Stimulated activated CD8-positive, alpha-beta memory T cell treated with anti-CD3 and anti-CD28 coated beads, Interleukin-4, amount 100 ng/mL, for 1 hour (primary cell): Measurements from ENCODE around the gene ACP6.
"Not testable (repeated sequence)": the region's sequence is repeated elsewhere in the genome, so short reads cannot be mapped to it uniquely, and the experiment has no call there.

ENCODE experiments used
- DNase-seq, 2 donors: peaks; one replicate each; pipeline ENCODE4 v3.0.0-alpha.2; 2020; ENCODE audit warnings: low read depth in 2 of 2, low spot score in 1 of 2

Gene ACP6

GRCh38 chr1:147670319-147671001, at the start of gene ACP6:
Gene ACP6 (minus strand): TSS chr1:147670524. CDS start chr1:147670048, 476 bp downstream.
- peak; percentile 63 to 74 for DNase-seq

- DNase-seq: no peak
These were observed 49.4 kb upstream of the ACP6 start for GRCh38 chr1:147719711-147720225.

- DNase-seq: no peak
These were observed 48.8 kb upstream of the ACP6 start for GRCh38 chr1:147719029-147719698.

- DNase-seq: no peak
These were observed 47.4 kb upstream of the ACP6 start for GRCh38 chr1:147717706-147718097.

GRCh38 chr1:147717051-147717705, 46.9 kb upstream of the ACP6 start:
- DNase-seq: no peak

GRCh38 chr1:147712605-147713004, 42.3 kb upstream of the ACP6 start:
- DNase-seq: no peak

GRCh38 chr1:147700042-147701006, 30.0 kb upstream of the ACP6 start:
- peak; percentile 25 to 26 for DNase-seq

GRCh38 chr1:147699686-147700041, 29.3 kb upstream of the ACP6 start:
- DNase-seq: no peak

GRCh38 chr1:147683163-147683763, 12.9 kb upstream of the ACP6 start:
- no peak for DNase-seq

GRCh38 chr1:147680608-147681235, 10.4 kb upstream of the ACP6 start:
- not testable (repeated sequence) for DNase-seq

GRCh38 chr1:147677681-147678080, 7.4 kb upstream of the ACP6 start:
- not testable (repeated sequence) for DNase-seq

- no peak for DNase-seq
These were observed 6.2 kb upstream of the ACP6 start for GRCh38 chr1:147676311-147677085.

- DNase-seq: no peak
These were observed 3.5 kb upstream of the ACP6 start for GRCh38 chr1:147673816-147674215.

GRCh38 chr1:147673406-147673805, 3.1 kb upstream of the ACP6 start:
- no peak for DNase-seq

GRCh38 chr1:147669469-147670318, 630 bp downstream of the ACP6 start:
- DNase-seq: no peak

GRCh38 chr1:147665521-147665920, 4.8 kb downstream of the ACP6 start:
- no peak for DNase-seq

- DNase-seq: no peak
These were observed 6.1 kb downstream of the ACP6 start for GRCh38 chr1:147664206-147664605.

GRCh38 chr1:147654511-147654910, 15.8 kb downstream of the ACP6 start:
- no peak for DNase-seq
